B cell (primary cell): ENCODE data around the gene HIPK1. TPM values are rescaled to one million over a fixed set of nuclear protein-coding genes. Genes with fewer than 3 reads are reported as not detected.

Experiments used
- ATAC-seq: fragments of 200-7000 bp; cut with Tn5 transposase; one replicate; pipeline ENCODE4 v1.10.0; 2021; ENCODE audit warnings: low read depth, mild to moderate bottlenecking, moderate number of reproducible peaks, moderate library complexity
- CTCF ChIA-PET: fragments of 350-600 bp; sonication (Branson Sonifier 250); formaldehyde crosslinking; loops from one replicate; lab custom pipeline; 2021; ENCODE audit warnings: antibody characterized with exemption, inconsistent platforms; lab: Charles Lee
- POLR2A ChIA-PET: fragments of 350-600 bp; sonication (Branson Sonifier 250); formaldehyde crosslinking; loops from one replicate; lab custom pipeline; 2021; ENCODE audit warnings: antibody characterized with exemption; lab: Charles Lee
- DNase-seq: peaks from one replicate; pipeline ENCODE4 v3.0.0; 2013
- H2AFZ ChIP-seq: 2 replicates; pipeline ENCODE4 v1.6.1; 2012; ENCODE audit warnings: mild to moderate bottlenecking, low read depth, low read length; ENCODE audit not compliant: insufficient read depth, poor library complexity, severe bottlenecking
- H3K27ac ChIP-seq, 2 donors: 1 replicate in 1 of 2; 2 replicates in 1 of 2; pipeline ENCODE4 v1.5.1; 2012 to 2013; ENCODE audit warnings: low read length in 2 of 2, mild to moderate bottlenecking in 2 of 2, moderate library complexity in 1 of 2
- H3K27me3 ChIP-seq, 4 experiments: fragments of 200-600 bp in 1 of 4; sonication (generic) in 1 of 4; replicated peaks in 1 of 4; 1 replicate in 2 of 4; 2 replicates in 2 of 4; pipeline versions ENCODE4 v1.6.1 to v1.7.0; 2013 to 2016; ENCODE audit warnings: low read length in 3 of 4, mild to moderate bottlenecking in 2 of 4, mixed read lengths in 1 of 4, moderate library complexity in 1 of 4; ENCODE audit not compliant: insufficient read depth in 4 of 4, control insufficient read depth in 3 of 4; ENCODE audit errors: control extremely low read depth in 1 of 4
- H3K36me3 ChIP-seq, 2 experiments: replicated peaks in 1 of 2; 1 replicate in 1 of 2; 2 replicates in 1 of 2; pipeline versions ENCODE4 v1.6.1 to v1.7.1; 2013; ENCODE audit warnings: low read length in 1 of 2; ENCODE audit not compliant: insufficient read depth in 2 of 2, control insufficient read depth in 1 of 2; ENCODE audit errors: control extremely low read depth in 1 of 2, extremely low read depth in 1 of 2
- H3K4me1 ChIP-seq, 2 donors: fragments of 200-600 bp in 1 of 2; sonication (generic) in 1 of 2; 1 replicate in 1 of 2; 2 replicates in 1 of 2; pipeline versions ENCODE4 v1.5.1 to v1.6.1; 2013 to 2017; ENCODE audit warnings: low read length in 2 of 2; ENCODE audit not compliant: control insufficient read depth in 2 of 2, insufficient read depth in 2 of 2
- H3K4me2 ChIP-seq: replicated peaks from 2 replicates; pipeline ENCODE3; 2012; ENCODE audit warnings: mild to moderate bottlenecking, low read depth, low read length; ENCODE audit not compliant: poor library complexity, severe bottlenecking
- H3K4me3 ChIP-seq, 5 experiments: fragments of 200-600 bp in 1 of 5; sonication (generic) in 1 of 5; 1 replicate in 3 of 5; 2 replicates in 2 of 5; pipeline versions ENCODE4 v1.5.1 to v1.7.0; 2011 to 2016; ENCODE audit warnings: low read length in 4 of 5, mild to moderate bottlenecking in 4 of 5, low read depth in 2 of 5, control low read depth in 1 of 5, moderate library complexity in 1 of 5; ENCODE audit not compliant: insufficient read depth in 1 of 5; ENCODE audit errors: control extremely low read depth in 1 of 5, extremely low read depth in 1 of 5
- H3K79me2 ChIP-seq: fragments of 200-600 bp; sonication (generic); one replicate; pipeline ENCODE4 v1.6.0; 2016; ENCODE audit warnings: low read length; ENCODE audit not compliant: control insufficient read depth, insufficient read depth
- H3K9ac ChIP-seq: fragments of 200-600 bp; sonication (generic); 2 replicates; pipeline ENCODE4 v1.6.1; 2017; ENCODE audit warnings: mild to moderate bottlenecking, low read length, moderate library complexity
- H3K9me3 ChIP-seq, 3 donors: one replicate each; pipeline versions ENCODE4 v1.6.1 to v1.7.1; 2013; ENCODE audit warnings: low read length in 2 of 3; ENCODE audit not compliant: control insufficient read depth in 2 of 3, insufficient read depth in 1 of 3; ENCODE audit errors: control extremely low read depth in 1 of 3
- H4K20me1 ChIP-seq: 2 replicates; pipeline ENCODE4 v1.6.0; 2012; ENCODE audit warnings: mild to moderate bottlenecking, low read length; ENCODE audit not compliant: insufficient read depth, control insufficient read depth, poor library complexity, severe bottlenecking
- H3K27ac Mint-ChIP-seq: one replicate; pipeline ENCODE4 v1.8.0; 2021; ENCODE audit warnings: mixed read lengths
- H3K27me3 Mint-ChIP-seq: one replicate; pipeline ENCODE4 v1.8.0; 2021; ENCODE audit warnings: mixed read lengths
- H3K4me1 Mint-ChIP-seq: one replicate; pipeline ENCODE4 v1.8.0; 2021; ENCODE audit warnings: mixed read lengths
- H3K4me3 Mint-ChIP-seq: one replicate; pipeline ENCODE4 v1.8.0; 2021; ENCODE audit warnings: mixed read lengths
- H3K9me3 Mint-ChIP-seq: one replicate; pipeline ENCODE4 v1.8.0; 2022; ENCODE audit warnings: mixed read lengths; ENCODE audit not compliant: insufficient read depth
- CTCF ChIP-seq: fragments of 200-600 bp; IDR thresholded peaks from one replicate; pipeline ENCODE4 v1.8.0; 2022; ENCODE audit warnings: antibody characterized with exemption, mild to moderate bottlenecking
- EZH2 ChIP-seq: IDR thresholded peaks from 2 replicates; pipeline ENCODE4 v1.6.1; 2012; ENCODE audit warnings: borderline replicate concordance, low read depth, mild to moderate bottlenecking, moderate library complexity, low read length; ENCODE audit not compliant: insufficient read depth, poor library complexity, severe bottlenecking
- WGBS: methylation state at CpG from one replicate; pipeline ENCODE4 v1.1.5; 2013; ENCODE audit warnings: missing lambda C conversion rate; ENCODE audit not compliant: insufficient coverage; 5-methylcytosine and 5-hydroxymethylcytosine counted together
- intact Hi-C: fragments of 100-400 bp; cut with micrococcal nuclease; formaldehyde crosslinking; loops from one replicate; pipeline ENCODE4 v1.10.0; 2022
- polyA plus RNA-seq: library from polyadenylated mRNA; depleted of rRNA; stranded (reverse); fragments of >200 nt; gene quantifications from 2 replicates; pipeline ENCODE4 v1.2.3, GENCODE V29; 2012
- total RNA-seq, 2 donors: library from RNA; stranded (reverse); fragments of 120-200 nt in 1 of 2; gene quantifications; 1 replicate in 1 of 2; 2 replicates in 1 of 2; pipeline versions ENCODE4 v1.2.3 to v1.2.4, GENCODE V29; 2013 to 2022

The HIPK1 gene
- total and polyA plus RNA-seq, 2 donors (not counting 1 experiment from before 2014, with no cell fraction given) = 13.6 to 48.0 TPM

GRCh38 chr1:113940365-113941244 lies 11.5 kb downstream of the HIPK1 start:
- ChIA-PET CTCF (interaction anchor here (0.7 kb wide), 1 partner anchor 30 kb away, joined by 6 read pairs; no protein-coding TSS in a partner anchor), POLR2A (no interaction called here)
- no peak overlapping the region for H2AFZ ChIP-seq
- H3K4me1 ChIP-seq = peaks cover 13 to 18% of the 10 kb centered on the region in 2 donors
- H3K9me3 Mint-ChIP-seq = no peaks in the 10 kb centered on the region
- H3K36me3 ChIP-seq = peaks cover 0 to 16% of the 10 kb centered on the region in 2 experiments
- 30% methylated on average over 7 of the region's 16 CpGs for WGBS
- no peak overlapping the region for H3K4me2 ChIP-seq
- H4K20me1 ChIP-seq = peaks cover 40% of the 10 kb centered on the region
- no peaks in the 10 kb centered on the region for H3K27me3 Mint-ChIP-seq
- intact Hi-C loops = no loop called here
- peak overlapping the region; percentile 47 for H3K27ac Mint-ChIP-seq
- ATAC-seq (no peak), DNase-seq (peak; percentile 21)
- H3K4me1 Mint-ChIP-seq = peaks cover 46% of the 10 kb centered on the region
- no peak overlapping the region for H3K9ac ChIP-seq
- no peaks in the 10 kb centered on the region for H3K27me3 ChIP-seq
- H3K27ac ChIP-seq = peak overlapping the region in 1 of 2 donors; percentile 12
- H3K4me3 ChIP-seq = no peak overlapping the region
- H3K4me3 Mint-ChIP-seq = no peak overlapping the region
- peaks cover 89% of the 10 kb centered on the region for H3K79me2 ChIP-seq
- no peaks in the 10 kb centered on the region for H3K9me3 ChIP-seq
- TF ChIP-seq EZH2 = no peak

DNA sequence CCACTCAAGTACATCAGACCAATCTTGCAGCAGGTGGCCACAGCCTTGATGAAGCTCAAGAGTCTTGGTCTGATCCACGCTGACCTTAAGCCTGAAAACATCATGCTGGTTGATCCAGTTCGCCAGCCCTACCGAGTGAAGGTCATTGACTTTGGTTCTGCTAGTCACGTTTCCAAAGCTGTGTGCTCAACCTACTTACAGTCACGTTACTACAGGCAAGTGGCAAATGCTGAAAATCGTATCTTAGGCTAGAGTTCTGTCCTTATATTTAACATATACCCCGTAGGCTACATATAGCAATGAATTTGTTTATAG lies 12.1 kb downstream of the HIPK1 start:
- Histone ChIP-seq H3K4me3 (no peak overlapping the region), H3K27ac (peak overlapping the region in 1 of 2 donors; percentile 12)
- intact Hi-C loops = no loop called here

More for the DNA sequence above, 12.1 kb downstream of the HIPK1 start:
- ChIA-PET POLR2A (no interaction called here), CTCF (no interaction called here)
- no peak overlapping the region for H3K4me3 Mint-ChIP-seq
- Histone ChIP-seq H3K9me3 (no peaks in the 10 kb centered on the region), H3K27me3 (no peaks in the 10 kb centered on the region), H3K4me1 (peaks cover 17 to 24% of the 10 kb centered on the region in 2 donors), H3K9ac (no peak overlapping the region), H3K79me2 (peaks cover 89% of the 10 kb centered on the region), H2AFZ (no peak overlapping the region), H3K36me3 (peaks cover 0 to 16% of the 10 kb centered on the region in 2 experiments), H3K4me2 (no peak overlapping the region), H4K20me1 (peaks cover 40% of the 10 kb centered on the region)
- no peaks in the 10 kb centered on the region for H3K9me3 Mint-ChIP-seq
- no peaks in the 10 kb centered on the region for H3K27me3 Mint-ChIP-seq
- WGBS = 96% methylated on average over 5 of the region's 7 CpGs
- H3K4me1 Mint-ChIP-seq = peaks cover 47% of the 10 kb centered on the region
- DNase-seq = no peak
- no peak overlapping the region for H3K27ac Mint-ChIP-seq
- TF ChIP-seq EZH2 (no peak), CTCF (no peak)
- no peak for ATAC-seq
